Activated naive CD4-positive, alpha-beta T cell (primary cell): ENCODE measurements around the gene ZIC2.
A peak's percentile ranks its signal among the peaks of the same experiment; 100 is the strongest.

Experiments used
- DNase-seq, 4 experiments: peaks; one replicate each; lab custom pipeline; 2025; lab: John Stamatoyannopoulos, UW

The ZIC2 gene

GRCh38 chr13:99974296-99974938, 7.2 kb upstream of the ZIC2 start:
- DNase-seq: no peak

- no peak for DNase-seq
Observed at GRCh38 chr13:99974939-99975561, 6.5 kb upstream of the ZIC2 start.

GRCh38 chr13:99975626-99976025, 6.0 kb upstream of the ZIC2 start:
- no peak for DNase-seq

DNA sequence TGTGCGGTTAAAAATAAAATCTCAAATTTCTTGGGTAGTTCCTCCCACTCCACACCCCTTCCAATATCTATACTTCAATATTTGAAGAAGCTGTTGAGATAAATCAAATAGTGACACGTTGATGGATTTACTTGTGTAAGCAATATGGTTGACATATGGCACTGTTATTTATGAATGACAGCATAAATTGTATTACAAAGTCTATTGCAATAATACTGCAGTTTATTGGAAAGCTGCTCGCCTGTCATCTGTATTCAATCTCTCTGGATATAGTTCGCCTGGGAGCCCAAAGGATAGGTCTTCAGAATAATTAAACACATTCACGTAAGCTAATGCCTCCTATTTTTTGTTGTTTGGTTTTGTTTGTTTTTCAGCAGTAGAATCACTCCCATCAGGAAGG, 5.0 kb upstream of the ZIC2 start:
- no peak for DNase-seq

- DNase-seq: no peak
Observed at GRCh38 chr13:99977334-99977911, 4.2 kb upstream of the ZIC2 start.

DNA sequence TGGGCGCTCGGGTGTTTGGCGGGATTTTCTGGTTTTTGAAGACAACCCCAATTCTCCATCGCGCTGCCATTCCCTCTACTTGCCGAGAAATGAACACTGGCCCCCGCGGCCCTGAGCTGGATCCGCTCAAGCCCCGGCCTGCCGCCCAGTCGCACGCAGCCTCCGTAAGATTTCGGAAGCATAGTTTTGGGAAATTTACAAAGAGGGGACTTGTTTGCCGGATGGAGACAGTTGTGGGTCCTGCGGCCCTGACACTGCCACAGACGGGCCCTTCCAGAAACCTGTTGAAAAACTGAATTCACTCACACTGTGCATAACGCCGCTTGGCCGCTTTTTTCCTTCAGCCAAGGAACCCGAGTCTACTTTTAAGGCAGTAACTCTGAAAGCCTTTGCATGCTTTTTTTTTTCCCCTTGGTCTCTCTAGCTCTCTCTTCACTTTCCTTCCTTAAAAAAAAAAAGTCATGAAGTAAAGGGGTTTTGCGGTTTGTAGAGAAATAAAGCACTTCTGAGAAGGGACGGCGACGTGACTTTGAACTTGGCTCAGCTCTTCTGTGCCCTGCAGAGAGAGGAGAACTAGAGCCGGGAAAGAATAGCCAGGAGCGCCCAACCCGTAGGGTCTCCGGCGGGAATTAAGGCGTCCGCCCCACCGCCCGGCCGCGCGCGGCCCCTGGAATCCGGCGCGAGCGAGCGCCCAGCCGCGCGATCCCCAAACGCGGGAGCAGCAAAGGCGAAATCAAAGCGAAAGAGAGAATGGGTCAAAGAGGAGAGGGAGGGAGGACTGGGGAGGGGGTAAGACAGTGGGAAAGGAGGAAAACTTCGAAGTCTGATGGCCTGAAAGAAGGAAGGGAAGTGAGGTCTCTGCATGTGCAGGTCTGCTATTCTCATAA, 3.4 kb upstream of the ZIC2 start:
- DNase-seq: no peak

DNA sequence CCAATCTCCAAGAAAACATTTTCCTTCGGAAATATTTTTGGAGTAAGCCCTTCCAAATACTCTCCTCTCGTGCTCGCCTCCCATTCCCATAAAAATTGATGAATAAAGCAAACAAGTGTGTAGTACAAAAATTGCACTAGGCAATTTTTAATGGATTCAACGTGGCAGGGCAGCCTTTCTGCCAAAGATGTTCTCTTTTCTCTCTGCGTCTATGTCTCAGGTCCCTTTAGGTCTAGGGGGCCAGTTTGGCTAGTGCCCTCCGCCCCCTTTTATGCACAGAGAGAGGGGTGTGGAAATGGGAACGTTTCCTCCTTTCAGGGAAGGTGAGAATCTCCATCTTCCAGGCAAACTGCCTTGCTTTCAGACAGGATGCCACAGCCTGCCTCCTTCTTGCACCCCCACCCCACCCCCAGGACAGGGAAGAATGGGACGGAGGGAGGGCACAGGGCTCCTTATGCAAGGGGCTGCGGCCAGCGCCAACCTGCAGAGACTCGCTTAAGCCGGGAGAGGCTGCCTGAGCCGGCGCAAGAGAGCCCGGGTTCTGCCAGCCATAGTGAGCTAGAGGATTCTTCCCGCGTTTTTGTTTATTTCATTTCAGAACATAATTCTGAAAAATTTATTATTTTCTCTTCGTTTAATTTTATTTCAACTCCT, 2.7 kb upstream of the ZIC2 start:
- no peak for DNase-seq

GRCh38 chr13:99979453-99980200, 2.0 kb upstream of the ZIC2 start:
- DNase-seq: no peak

- peak in 3 of 4 experiments; percentile 5 to 51 (median 17) for DNase-seq
Observed at GRCh38 chr13:99980201-99980823, 1.3 kb upstream of the ZIC2 start.

DNA sequence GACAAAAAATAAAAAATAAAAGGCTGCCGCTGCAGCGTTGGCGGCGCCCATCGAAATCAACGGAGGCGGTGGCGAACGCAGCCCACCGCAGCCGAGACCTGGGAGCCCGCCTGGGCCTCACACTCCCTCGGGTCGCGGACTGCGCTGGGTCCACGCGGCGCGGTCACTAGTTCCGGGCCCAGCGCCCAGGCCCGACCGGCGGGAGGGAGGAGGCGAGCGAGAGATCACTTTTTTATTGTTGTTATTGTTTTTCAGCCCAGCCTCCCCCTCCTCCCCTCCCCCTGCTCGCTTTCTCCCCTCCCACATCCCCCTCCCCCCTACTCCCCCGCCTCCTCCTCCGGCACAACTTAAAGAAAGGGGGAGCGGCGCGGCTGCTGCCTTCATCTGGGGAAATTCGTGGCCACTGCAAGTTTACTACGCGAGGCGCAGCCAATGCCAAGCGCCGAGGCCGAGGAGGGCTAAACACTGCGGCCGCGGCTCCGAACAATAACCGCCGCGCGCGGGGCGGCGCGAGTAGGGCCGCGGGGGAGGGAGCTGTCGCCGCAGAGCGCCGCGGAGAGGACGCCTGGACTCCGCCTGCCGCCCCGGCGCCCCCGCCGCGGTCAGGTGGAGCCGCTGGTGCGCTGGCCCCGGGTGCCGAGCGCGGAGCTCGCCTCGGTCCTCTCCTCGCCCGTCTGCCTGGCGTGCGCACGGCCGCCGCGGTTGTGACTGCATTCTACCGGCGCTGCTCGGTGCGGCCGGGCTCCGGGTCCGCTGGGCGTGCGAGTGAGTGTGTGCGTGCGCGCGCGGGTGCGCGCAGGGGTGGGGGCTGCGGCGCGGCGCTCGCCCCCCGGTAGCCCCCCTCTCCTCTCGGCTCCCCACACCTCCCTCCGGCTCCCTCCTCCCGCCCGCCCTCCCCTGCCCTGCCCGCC, 505 bp upstream of the ZIC2 start:
- peak in 1 of 4 experiments; percentile 14 for DNase-seq

GRCh38 chr13:99982036-99982730, 599 bp downstream of the ZIC2 start:
- no peak for DNase-seq

DNA sequence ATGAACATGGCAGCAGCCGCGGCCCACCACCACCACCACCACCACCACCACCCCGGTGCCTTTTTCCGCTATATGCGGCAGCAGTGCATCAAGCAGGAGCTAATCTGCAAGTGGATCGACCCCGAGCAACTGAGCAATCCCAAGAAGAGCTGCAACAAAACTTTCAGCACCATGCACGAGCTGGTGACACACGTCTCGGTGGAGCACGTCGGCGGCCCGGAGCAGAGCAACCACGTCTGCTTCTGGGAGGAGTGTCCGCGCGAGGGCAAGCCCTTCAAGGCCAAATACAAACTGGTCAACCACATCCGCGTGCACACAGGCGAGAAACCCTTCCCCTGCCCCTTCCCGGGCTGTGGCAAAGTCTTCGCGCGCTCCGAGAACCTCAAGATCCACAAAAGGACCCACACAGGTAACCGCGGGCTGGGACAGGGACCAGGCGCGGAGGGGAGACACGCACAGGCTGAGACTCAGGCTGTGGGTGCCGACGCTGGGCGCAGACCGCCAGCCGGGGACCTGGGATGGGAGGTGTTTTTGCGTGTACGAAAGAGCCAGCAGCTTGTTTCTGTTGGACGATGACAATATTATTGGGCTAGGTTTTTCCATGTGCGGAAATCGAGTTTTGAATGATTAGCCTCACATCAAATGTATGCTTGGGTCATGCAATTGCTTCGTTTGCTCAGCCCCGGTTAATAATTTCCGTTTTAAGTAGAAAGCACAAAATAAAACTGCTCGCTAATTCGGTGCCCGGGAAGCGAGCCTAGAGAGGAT, 1.3 kb downstream of the ZIC2 start:
- no peak for DNase-seq

GRCh38 chr13:99983499-99984401, 2.2 kb downstream of the ZIC2 start:
- no peak for DNase-seq

DNA sequence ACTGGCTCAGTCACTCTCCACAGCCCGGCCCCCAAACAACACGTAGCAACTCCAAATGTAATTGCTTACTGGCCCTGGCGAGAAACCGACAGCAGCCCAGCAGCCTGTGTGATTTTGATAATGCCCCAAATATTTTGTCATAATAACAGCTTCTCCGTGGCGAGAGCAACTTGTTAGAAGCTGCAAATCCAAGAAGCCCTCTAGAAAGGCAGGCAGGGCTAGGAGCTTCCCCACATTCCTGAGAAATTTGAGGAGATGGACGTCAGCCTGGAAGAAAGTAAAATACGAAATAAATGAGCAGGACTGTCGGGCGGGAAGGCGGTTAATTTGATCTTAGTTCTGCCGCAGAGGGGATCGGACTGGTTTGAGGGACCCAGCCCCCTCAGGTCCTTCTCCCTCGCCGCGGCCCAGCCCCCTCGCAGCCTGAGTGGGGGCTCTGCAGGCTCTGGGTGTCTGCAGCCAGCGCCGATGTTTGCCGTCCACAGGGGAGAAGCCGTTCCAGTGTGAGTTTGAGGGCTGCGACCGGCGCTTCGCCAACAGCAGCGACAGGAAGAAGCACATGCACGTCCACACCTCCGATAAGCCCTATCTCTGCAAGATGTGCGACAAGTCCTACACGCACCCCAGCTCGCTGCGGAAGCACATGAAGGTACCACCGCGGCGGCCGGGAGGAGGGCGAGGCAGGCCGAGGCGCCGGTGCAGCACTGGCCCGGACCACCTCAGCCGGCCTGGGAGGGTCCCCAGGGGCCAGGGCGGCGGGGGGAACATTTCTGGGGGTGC, 3.1 kb downstream of the ZIC2 start:
- DNase-seq: peak in 1 of 4 experiments; percentile 13

DNA sequence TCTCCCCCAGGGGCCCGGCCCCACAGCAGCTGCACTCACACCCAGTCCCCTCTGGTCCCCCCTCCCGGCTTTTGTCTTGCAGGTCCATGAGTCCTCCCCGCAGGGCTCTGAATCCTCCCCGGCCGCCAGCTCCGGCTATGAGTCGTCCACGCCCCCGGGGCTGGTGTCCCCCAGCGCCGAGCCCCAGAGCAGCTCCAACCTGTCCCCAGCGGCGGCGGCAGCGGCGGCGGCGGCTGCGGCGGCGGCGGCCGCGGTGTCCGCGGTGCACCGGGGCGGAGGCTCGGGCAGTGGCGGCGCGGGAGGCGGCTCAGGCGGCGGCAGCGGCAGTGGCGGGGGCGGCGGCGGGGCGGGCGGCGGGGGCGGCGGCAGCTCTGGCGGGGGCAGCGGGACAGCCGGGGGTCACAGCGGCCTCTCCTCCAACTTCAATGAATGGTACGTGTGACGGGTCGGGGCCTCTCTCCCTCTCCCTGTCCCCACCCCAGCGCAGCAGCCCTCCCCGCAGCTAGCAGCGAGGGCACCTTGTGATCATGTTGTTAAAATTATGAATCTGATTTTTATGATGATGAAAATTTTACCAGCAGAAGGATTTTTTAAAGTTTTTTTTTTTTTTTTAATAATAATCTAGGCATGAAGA, 3.8 kb downstream of the ZIC2 start:
- DNase-seq: no peak
